Measurements from ENCODE around the gene NOL4L. TPM values are rescaled to one million over a fixed set of nuclear protein-coding genes. Genes with fewer than 3 reads are reported as not detected.
"Not testable (repeated sequence)": the region's sequence is repeated elsewhere in the genome, so short reads cannot be mapped to it uniquely, and the experiment has no call there.

NOL4L gene
- polyA plus RNA-seq, 10 donors, result 12.0 to 17.9 (median 15.1) TPM

- no peak for DNase-seq
Observed at GRCh38 chr20:32473231-32474008, 111.7 kb downstream of the NOL4L start.

DNA sequence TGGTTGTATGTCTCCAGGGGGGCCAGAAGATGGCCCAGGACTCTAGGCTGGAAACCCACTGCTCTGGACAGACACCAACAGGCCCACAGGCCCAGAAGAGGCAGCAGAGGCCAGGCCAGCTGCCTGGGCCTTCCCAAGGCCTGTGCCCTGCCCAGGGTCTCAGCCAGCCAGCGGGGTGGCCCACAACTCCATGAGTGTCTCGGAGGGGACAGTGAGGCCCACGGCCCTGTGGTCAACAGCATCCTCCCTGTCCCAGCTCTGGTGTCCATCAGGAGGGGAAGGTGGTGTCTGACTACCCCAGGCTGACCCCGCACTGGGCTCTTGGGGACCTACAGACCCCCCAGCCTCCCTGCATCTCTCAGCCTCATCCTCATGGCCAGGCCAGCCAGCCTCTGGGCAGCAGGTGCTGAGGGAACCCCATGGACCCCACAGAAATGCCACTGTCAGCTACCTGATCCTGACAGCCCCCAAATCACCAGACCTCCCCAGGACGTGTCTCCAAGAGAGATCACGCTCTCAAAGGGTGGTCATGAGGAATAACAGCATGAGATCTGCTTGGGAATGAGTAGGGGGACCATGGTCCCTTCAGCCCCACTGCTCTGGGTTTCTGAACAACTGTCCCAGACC, 112.4 kb downstream of the NOL4L start:
- DNase-seq, result no peak

DNA sequence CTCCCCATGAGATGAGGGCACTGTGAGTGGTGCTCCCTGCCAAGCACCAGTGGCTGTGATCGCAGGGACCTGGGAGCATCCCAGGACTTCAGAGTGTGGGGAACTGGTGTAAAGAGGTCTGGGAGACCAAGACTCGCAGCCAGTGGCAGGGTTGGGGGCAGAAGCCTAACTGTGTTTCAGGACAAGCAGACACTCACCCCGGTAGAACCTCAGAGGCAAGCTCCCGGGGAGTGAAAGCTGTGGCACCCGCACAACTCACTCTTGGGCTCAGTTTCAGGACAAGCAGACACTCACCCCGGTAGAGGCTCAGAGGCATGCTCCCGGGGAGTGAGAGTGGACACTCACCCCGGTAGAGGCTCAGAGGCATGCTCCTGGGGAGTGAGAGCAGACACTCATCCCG, 114.2 kb downstream of the NOL4L start:
- no peak for DNase-seq

DNA sequence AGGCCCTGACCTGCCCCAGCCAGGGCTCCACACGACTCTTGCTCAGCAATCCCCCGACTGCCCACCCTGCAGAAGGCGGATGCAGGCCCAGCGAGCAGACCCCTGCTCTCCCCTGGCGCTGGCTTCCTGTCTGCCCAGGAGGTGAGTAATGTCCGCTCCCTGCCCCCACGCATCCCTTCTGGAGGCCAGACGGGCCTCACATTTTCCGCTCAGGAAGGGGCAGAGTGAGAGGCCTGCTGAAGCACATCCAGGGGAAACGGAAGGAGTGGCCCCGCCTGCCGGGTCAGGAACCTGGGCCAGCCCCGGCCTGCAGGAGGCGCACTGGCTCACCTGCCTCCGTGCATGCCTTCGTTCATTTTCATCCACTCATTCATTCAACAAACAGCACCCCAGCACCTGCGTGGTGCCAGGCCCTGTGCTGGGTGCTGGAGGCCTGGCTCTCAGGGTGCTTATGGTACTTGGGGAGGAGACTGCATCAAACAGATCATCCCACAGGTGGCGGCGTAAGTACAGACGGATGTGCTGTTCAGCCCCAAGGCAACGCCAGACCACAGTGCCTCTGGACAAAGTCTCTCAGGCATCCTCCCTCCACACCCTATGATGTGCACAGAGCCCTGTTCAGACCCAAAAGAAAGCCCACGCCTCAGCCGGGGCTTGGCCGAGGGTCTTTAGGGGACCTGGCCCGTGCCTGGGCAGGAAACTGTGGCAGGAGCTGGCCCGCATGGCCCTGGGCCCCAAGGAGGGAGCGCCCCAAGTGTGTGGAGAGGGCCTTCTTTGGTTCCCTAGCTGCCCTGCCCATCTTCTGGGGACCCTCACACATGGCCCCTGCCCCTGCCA, 114.9 kb downstream of the NOL4L start:
- peak in 2 of 3 donors; percentile 60 to 80 for DNase-seq

- DNase-seq, result no peak
Observed at GRCh38 chr20:32468860-32469259, 116.3 kb downstream of the NOL4L start.

DNA sequence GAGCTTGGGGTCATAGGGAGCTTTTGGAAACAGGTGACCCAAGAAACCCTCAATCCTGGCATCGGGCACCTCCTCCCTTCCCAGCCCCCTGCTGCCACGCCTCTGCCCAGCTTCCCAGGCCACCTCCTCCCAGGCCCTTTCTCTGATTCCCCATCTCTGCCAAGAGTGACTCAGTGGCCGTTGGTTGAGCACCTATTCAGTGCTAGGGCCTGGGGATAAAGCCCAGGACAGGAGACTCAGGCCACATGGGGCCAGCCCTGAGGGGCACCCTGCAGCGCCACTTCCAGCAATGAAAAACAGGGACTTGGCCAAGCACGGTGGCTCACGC, 116.9 kb downstream of the NOL4L start:
- no peak for DNase-seq

- DNase-seq, result no peak
Observed at GRCh38 chr20:32467506-32468312, 117.4 kb downstream of the NOL4L start.

- DNase-seq, result no peak
Observed at GRCh38 chr20:32466739-32467505, 118.2 kb downstream of the NOL4L start.

DNA sequence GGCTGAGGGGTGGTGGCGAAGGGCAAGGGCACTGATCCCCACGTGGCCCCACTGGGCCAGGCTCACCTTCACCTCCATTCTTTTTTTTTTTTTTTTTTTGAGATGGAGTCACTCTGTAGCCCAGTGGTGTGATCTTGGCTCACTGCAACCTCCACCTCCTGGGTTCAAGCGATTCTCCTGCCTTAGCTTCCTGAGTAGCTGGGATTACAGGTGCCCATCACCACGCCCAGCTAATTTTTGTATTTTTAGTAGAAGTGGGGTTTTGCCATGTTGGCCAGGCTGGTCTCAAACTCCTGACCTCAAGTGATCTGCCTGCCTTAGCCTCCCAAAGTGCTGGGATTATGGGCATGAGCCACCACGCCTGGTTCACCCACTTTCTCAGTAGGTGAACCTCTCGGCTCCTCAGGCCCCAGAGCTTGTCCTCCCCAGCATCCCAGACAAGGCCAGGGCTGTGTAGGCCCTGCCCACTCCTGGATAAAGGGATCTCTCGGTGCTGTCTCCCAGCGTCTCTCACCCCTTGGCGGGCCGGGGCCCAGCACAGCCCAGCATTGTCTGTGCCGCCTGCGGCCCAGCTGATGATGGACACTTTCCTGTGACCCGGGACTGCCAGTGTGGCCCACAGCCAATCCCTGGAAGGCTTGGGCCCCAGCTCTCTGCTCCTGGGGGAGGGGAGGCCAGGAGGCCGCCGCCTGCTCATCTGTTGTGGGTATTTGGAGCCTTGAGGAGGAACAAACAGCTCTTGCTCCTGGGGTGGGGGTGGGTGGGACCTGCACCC, 119.0 kb downstream of the NOL4L start:
- not testable (repeated sequence) for DNase-seq

DNA sequence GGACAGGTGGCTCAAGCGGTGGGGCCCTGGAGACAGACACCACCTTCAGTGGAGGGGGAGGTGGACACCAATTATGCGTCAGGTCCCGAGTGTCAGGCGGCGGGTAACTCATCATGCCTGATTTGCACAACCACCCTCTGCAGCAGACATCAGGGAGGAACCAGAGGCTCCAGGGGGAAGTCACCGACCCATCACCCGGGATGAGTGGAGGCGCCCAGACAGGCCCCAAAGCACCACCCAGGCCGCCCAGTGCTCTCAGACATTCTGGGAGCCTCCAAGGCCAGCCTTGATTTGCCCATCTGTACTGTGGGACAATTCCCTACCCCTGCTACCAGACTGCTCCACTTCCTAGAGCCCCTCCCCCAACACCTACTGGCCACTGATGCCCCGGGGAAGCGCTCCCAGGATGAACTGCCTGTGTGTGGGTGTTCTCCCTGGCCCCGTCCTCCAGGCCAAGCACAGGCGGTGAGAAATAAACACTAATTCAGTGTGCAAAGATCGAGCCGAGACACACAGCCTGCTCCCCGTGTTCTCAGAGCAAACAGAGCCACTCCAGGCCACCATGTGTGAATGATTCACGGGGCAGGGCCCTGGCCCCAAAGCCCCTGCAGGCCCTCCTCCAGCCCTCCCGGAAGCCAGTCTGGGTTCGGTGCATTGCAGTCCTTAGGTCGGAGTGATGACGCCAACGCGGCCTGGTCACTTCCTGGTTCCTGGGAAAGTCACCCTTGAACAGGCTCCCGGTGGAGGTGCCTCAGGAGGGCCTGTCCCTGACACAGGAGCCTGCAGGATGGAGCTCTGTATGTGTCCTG, 119.8 kb downstream of the NOL4L start:
- peak in 1 of 3 donors; percentile 61 for DNase-seq

DNA sequence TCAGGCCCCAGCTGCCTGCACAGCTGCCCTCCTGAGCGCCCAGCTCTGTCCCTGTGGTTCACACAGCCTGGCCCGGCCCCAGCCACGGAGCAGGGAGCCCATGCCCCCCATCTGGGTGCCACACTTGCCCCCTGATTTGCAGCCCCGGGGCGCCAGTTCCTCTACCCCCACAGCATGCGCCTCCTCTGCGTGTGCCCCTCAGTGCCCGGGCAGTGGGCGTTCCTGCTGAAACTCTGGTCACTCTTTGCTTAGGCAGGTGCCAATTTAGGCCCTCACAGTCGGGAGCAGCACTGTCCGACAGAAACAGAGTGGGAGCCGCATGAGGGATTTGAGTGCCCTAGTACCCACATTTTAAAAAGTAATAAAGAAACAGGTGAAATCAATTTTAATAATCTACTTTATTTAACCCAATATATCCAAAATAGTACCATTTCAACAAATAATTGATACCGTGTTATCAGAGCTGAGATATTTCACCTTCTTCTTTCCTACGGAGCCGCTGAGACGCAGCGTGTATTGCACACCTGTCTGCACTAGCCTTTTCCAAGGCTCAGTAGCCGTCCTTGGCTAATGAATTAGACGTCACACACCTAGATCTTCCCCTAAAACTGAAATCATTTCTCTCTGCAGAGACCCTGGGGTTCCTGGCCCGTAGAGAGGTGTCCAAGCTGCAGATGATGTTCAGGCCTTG, 120.6 kb downstream of the NOL4L start:
- no peak for DNase-seq

DNA sequence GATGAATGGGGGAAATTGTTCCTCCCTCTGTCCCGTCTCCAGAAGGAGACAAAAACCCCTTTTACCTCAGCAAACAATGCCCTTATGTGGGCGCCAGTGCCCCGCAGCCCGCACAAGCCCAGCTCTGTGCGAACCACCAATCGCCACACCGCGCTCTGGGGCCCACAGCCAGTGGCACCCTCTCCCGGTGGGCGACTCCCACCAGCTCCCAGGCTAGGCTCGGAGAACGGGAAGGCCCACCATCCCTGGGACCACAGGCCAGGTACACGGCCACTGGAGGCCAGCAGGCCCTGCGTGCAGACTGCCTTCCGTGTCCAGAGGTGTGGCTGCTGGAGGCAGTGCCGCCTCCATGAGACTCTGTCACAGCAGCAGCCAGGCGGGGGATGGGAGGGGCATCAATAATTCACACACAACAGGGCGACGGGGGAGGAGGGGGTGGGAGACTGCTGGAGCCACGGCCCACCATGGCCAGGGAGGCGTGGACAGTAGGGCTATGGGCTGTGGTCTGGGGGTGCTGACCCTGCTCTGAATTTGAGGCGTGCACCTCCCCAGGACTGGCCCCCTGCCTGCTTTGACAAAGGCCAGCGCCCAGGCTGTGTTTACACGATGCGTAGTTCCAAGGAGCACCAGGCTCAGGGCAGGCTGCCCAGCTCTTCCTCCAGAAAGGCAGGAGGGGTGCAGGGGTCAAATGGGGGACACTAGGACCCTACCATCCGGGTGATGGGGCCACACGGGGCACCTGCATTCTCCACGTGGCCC, 121.3 kb downstream of the NOL4L start:
- DNase-seq, result no peak

GRCh38 chr20:32462900-32463641, 122.1 kb downstream of the NOL4L start:
- DNase-seq, result no peak

GRCh38 chr20:32461836-32462600, 123.1 kb downstream of the NOL4L start:
- DNase-seq, result no peak

GRCh38 chr20:32460683-32461320, 124.3 kb downstream of the NOL4L start:
- no peak for DNase-seq

GRCh38 chr20:32460231-32460630, 124.9 kb downstream of the NOL4L start:
- DNase-seq, result no peak

Measured in muscle of back (tissue), 11 donors.